Tibial nerve (tissue), 4 donors: ENCODE measurements around the gene EFCAB6.

Experiments used
- CTCF ChIP-seq, 5 experiments: fragments of 200-600 bp in 3 of 5; fragments of 450-650 bp in 2 of 5; sonication (generic) in 3 of 5; IDR thresholded peaks; one replicate each; pipeline ENCODE4 v1.5.1; 2016 to 2019; ENCODE audit warnings: antibody characterized with exemption in 5 of 5, mild to moderate bottlenecking in 3 of 5, moderate library complexity in 2 of 5
- EP300 ChIP-seq, 2 donors: sonication (generic); formaldehyde crosslinking; IDR thresholded peaks; one replicate each; pipeline ENCODE4 v1.6.1; 2017; ENCODE audit warnings: antibody characterized with exemption in 2 of 2, mild to moderate bottlenecking in 1 of 2
- POLR2A ChIP-seq, 2 donors: fragments of 450-650 bp; IDR thresholded peaks; one replicate each; pipeline ENCODE4 v1.6.1; 2017; ENCODE audit warnings: antibody characterized with exemption in 2 of 2, mild to moderate bottlenecking in 2 of 2, moderate library complexity in 2 of 2

- no peak for TF ChIP-seq CTCF (IDR thresholded peaks at IDR 0.05)
- TF ChIP-seq POLR2A (IDR thresholded peaks at IDR 0.05): no peak
- TF ChIP-seq EP300 (IDR thresholded peaks at IDR 0.05): no peak
Observed at GRCh38 chr22:43618517-43618916, 193.6 kb downstream of the EFCAB6 start.
